ENCODE measurements around the gene PLA2G4F.

DNA sequence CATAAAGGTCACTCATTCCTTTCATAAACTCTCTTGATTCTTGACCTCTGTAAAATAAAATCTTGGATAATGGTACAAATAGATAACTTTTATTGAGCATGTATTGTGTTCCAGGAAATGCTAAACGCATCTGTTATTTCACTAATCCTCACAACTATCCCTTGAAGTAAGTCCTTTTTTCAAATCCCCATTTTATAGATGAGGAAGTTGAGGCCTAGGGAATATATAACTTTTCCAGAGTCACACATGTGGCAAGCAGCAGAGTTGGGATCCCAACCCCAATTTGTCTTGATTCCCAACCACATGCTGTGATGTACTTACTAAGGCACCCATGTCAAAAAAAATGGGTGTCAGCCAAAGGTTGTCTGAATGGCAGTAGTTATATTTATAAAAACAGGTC is 45.4 kb upstream of the PLA2G4F start:
- TF ChIP-seq, protein P1, sequence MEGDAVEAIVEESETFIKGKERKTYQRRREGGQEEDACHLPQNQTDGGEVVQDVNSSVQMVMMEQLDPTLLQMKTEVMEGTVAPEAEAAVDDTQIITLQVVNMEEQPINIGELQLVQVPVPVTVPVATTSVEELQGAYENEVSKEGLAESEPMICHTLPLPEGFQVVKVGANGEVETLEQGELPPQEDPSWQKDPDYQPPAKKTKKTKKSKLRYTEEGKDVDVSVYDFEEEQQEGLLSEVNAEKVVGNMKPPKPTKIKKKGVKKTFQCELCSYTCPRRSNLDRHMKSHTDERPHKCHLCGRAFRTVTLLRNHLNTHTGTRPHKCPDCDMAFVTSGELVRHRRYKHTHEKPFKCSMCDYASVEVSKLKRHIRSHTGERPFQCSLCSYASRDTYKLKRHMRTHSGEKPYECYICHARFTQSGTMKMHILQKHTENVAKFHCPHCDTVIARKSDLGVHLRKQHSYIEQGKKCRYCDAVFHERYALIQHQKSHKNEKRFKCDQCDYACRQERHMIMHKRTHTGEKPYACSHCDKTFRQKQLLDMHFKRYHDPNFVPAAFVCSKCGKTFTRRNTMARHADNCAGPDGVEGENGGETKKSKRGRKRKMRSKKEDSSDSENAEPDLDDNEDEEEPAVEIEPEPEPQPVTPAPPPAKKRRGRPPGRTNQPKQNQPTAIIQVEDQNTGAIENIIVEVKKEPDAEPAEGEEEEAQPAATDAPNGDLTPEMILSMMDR (IDR thresholded peaks at IDR 0.05): no peak
- no peak for TF ChIP-seq TAF1 (IDR thresholded peaks at IDR 0.05; ENCODE audit: borderline replicate concordance, low read depth, low read length)
- no peak for TF ChIP-seq SIN3A (IDR thresholded peaks at IDR 0.05; ENCODE audit: borderline replicate concordance, low read depth, low read length)
- no peak for TF ChIP-seq RFX5 (IDR thresholded peaks at IDR 0.05; ENCODE audit: low read length)
- TF ChIP-seq, protein P2, sequence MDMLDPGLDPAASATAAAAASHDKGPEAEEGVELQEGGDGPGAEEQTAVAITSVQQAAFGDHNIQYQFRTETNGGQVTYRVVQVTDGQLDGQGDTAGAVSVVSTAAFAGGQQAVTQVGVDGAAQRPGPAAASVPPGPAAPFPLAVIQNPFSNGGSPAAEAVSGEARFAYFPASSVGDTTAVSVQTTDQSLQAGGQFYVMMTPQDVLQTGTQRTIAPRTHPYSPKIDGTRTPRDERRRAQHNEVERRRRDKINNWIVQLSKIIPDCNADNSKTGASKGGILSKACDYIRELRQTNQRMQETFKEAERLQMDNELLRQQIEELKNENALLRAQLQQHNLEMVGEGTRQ (IDR thresholded peaks at IDR 0.05; ENCODE audit: borderline replicate concordance, low read depth, low read length): no peak
- TF ChIP-seq, protein P3, sequence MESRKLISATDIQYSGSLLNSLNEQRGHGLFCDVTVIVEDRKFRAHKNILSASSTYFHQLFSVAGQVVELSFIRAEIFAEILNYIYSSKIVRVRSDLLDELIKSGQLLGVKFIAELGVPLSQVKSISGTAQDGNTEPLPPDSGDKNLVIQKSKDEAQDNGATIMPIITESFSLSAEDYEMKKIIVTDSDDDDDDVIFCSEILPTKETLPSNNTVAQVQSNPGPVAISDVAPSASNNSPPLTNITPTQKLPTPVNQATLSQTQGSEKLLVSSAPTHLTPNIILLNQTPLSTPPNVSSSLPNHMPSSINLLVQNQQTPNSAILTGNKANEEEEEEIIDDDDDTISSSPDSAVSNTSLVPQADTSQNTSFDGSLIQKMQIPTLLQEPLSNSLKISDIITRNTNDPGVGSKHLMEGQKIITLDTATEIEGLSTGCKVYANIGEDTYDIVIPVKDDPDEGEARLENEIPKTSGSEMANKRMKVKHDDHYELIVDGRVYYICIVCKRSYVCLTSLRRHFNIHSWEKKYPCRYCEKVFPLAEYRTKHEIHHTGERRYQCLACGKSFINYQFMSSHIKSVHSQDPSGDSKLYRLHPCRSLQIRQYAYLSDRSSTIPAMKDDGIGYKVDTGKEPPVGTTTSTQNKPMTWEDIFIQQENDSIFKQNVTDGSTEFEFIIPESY (IDR thresholded peaks at IDR 0.05; ENCODE audit: borderline replicate concordance, low read depth): no peak
